ENCODE measurements around the gene GPER1.

Gene GPER1

GRCh38 chr7:1058821-1059199 is 29.1 kb upstream of the GPER1 start:
- no peak overlapping the region for H3K4me3 ChIP-seq (replicated peaks; ENCODE audit: low read depth, low read length)
- no peak for DNase-seq (ENCODE audit: low read depth)
- no peak for TF ChIP-seq CTCF (IDR thresholded peaks at IDR 0.05; ENCODE audit: low read length, missing control alignments)

GRCh38 chr7:1059200-1060091 is 28.5 kb upstream of the GPER1 start:
- H3K4me3 ChIP-seq (replicated peaks; ENCODE audit: low read depth, low read length), result no peak overlapping the region
- DNase-seq (ENCODE audit: low read depth), result no peak
- no peak for TF ChIP-seq CTCF (IDR thresholded peaks at IDR 0.05; ENCODE audit: low read length, missing control alignments)

GRCh38 chr7:1060315-1061072 is 27.4 kb upstream of the GPER1 start:
- H3K4me3 ChIP-seq (replicated peaks; ENCODE audit: low read depth, low read length), result no peak overlapping the region
- no peak for TF ChIP-seq CTCF (IDR thresholded peaks at IDR 0.05; ENCODE audit: low read length, missing control alignments)
- DNase-seq (ENCODE audit: low read depth), result no peak

GRCh38 chr7:1061180-1061579 is 26.7 kb upstream of the GPER1 start:
- DNase-seq (ENCODE audit: low read depth), result no peak
- TF ChIP-seq CTCF (IDR thresholded peaks at IDR 0.05; ENCODE audit: low read length, missing control alignments), result no peak
- H3K4me3 ChIP-seq (replicated peaks; ENCODE audit: low read depth, low read length), result no peak overlapping the region

- no peak overlapping the region for H3K4me3 ChIP-seq (replicated peaks; ENCODE audit: low read depth, low read length)
- TF ChIP-seq CTCF (IDR thresholded peaks at IDR 0.05; ENCODE audit: low read length, missing control alignments), result no peak
- no peak for DNase-seq (ENCODE audit: low read depth)
These were observed 25.3 kb upstream of the GPER1 start for GRCh38 chr7:1062296-1063294.

GRCh38 chr7:1063361-1063760 is 24.6 kb upstream of the GPER1 start:
- no peak overlapping the region for H3K4me3 ChIP-seq (replicated peaks; ENCODE audit: low read depth, low read length)

More at GRCh38 chr7:1063361-1063760, 24.6 kb upstream of the GPER1 start:
- no peak for TF ChIP-seq CTCF (IDR thresholded peaks at IDR 0.05; ENCODE audit: low read length, missing control alignments)
- DNase-seq (ENCODE audit: low read depth), result no peak
